K562 (cell line): ENCODE results near the gene DDAH2. TPM values are rescaled to one million over a fixed set of nuclear protein-coding genes. Genes with fewer than 3 reads are reported as not detected.

Experiments
- HSF4 ChIP-seq: fragments of 250-450 bp; sonication (Bioruptor Pico); IDR thresholded peaks from 2 replicates; pipeline ENCODE4 v2.1.2; 2022; ENCODE audit warnings: mild to moderate bottlenecking, moderate library complexity, borderline replicate concordance
- SUPT5H ChIP-seq: fragments of 450-650 bp; IDR thresholded peaks from 2 replicates; pipeline ENCODE4 v1.6.1; 2016
- ZNF224 ChIP-seq: sonication (generic); formaldehyde crosslinking; IDR thresholded peaks from 2 replicates; pipeline ENCODE4 v1.8.0; 2022; ENCODE audit warnings: mild to moderate bottlenecking, missing genetic modification reagents
- polyA plus RNA-seq, 8 experiments: library from polyadenylated mRNA; depleted of rRNA in 4 of 8; stranded (reverse) in 5 of 8; unstranded in 3 of 8; fragments of >200 nt; fragmentation: Nextera tagmentation in 2 of 8; fragmentation: Illumina TruSeq in 1 of 8; extraction: Ambion mirVana in 2 of 8; extraction: Trizol in 1 of 8; gene quantifications; 2 replicates each; pipeline versions ENCODE4 v1.2.1 to v1.2.3, GENCODE V29; 2011 to 2014; ENCODE audit warnings: inconsistent platforms in 1 of 8, missing spikeins in 1 of 8
- total RNA-seq, 7 experiments: library from RNA; depleted of rRNA in 6 of 7; stranded (reverse); fragments of >200 nt in 6 of 7; fragmentation: Illumina TruSeq in 2 of 7; extraction: Trizol in 2 of 7; gene quantifications; 2 replicates each; pipeline versions ENCODE4 v1.2.1 to v1.2.3, GENCODE V29; 2011 to 2021; ENCODE audit warnings: low replicate concordance in 1 of 7
- TF ChIP-seq, protein P1 (sequence below), 2 experiments: fragments of 450-650 bp; formaldehyde crosslinking in 1 of 2; IDR thresholded peaks; 2 replicates each; pipeline versions ENCODE4 v1.4.0 to v1.6.1; 2014 to 2020; ENCODE audit warnings: mild to moderate bottlenecking in 2 of 2, borderline replicate concordance in 1 of 2, low read depth in 1 of 2
- TF ChIP-seq, protein P2 (sequence below): fragments of 450-650 bp; formaldehyde crosslinking; conservative IDR thresholded peaks from 2 replicates; pipeline ENCODE4 v1.4.0; 2022; ENCODE audit warnings: mild to moderate bottlenecking, missing genetic modification characterization
- TF ChIP-seq, protein P3 (sequence below): fragments of 250-450 bp; sonication (Bioruptor Pico); IDR thresholded peaks from 2 replicates; pipeline ENCODE4 v1.8.0; 2021; ENCODE audit warnings: borderline replicate concordance, mild to moderate bottlenecking, moderate library complexity; ENCODE audit not compliant: poor library complexity, severe bottlenecking
- TF ChIP-seq, protein P4 (sequence below): fragments of 250-450 bp; sonication (Bioruptor Pico); IDR thresholded peaks from 2 replicates; pipeline ENCODE4 v1.4.0; 2020; ENCODE audit warnings: borderline replicate concordance

DDAH2 gene
- total and polyA plus RNA-seq, 9 of the 15 experiments (the other 6 are each of a cell fraction or from before 2014, with no cell fraction given): 1.8 to 45.4 (median 21.4) TPM

DNA sequence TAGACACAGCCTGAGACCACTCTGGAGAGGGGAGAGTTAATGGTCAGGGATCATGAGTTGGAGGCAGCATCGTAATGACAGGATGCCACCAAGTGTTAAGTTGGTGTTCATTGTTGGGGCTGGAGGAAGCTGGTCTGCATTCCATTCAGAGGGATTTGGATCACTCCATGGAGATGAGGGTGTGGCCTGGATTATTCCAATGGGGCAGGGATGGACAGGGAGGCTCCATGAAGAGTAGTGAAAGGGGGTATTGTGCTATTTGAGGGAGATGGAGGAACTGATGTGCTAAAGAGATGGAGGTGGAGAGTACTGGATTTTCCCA, 34.5 kb upstream of the DDAH2 start (continued):
- TF ChIP-seq, protein P1, sequence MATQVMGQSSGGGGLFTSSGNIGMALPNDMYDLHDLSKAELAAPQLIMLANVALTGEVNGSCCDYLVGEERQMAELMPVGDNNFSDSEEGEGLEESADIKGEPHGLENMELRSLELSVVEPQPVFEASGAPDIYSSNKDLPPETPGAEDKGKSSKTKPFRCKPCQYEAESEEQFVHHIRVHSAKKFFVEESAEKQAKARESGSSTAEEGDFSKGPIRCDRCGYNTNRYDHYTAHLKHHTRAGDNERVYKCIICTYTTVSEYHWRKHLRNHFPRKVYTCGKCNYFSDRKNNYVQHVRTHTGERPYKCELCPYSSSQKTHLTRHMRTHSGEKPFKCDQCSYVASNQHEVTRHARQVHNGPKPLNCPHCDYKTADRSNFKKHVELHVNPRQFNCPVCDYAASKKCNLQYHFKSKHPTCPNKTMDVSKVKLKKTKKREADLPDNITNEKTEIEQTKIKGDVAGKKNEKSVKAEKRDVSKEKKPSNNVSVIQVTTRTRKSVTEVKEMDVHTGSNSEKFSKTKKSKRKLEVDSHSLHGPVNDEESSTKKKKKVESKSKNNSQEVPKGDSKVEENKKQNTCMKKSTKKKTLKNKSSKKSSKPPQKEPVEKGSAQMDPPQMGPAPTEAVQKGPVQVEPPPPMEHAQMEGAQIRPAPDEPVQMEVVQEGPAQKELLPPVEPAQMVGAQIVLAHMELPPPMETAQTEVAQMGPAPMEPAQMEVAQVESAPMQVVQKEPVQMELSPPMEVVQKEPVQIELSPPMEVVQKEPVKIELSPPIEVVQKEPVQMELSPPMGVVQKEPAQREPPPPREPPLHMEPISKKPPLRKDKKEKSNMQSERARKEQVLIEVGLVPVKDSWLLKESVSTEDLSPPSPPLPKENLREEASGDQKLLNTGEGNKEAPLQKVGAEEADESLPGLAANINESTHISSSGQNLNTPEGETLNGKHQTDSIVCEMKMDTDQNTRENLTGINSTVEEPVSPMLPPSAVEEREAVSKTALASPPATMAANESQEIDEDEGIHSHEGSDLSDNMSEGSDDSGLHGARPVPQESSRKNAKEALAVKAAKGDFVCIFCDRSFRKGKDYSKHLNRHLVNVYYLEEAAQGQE (IDR thresholded peaks at IDR 0.05; ENCODE audit: borderline replicate concordance): peak; percentile 35
- TF ChIP-seq, protein P1 (CRISPR knock-in tag; IDR thresholded peaks at IDR 0.05; ENCODE audit: low read depth): no peak
- TF ChIP-seq HSF4 (CRISPR knock-in tag) (no peak), ZNF224 (CRISPR knock-in tag) (no peak), SUPT5H (peak; percentile 41; the same call in 1 of the 2 replicates)
- TF ChIP-seq, protein P2, sequence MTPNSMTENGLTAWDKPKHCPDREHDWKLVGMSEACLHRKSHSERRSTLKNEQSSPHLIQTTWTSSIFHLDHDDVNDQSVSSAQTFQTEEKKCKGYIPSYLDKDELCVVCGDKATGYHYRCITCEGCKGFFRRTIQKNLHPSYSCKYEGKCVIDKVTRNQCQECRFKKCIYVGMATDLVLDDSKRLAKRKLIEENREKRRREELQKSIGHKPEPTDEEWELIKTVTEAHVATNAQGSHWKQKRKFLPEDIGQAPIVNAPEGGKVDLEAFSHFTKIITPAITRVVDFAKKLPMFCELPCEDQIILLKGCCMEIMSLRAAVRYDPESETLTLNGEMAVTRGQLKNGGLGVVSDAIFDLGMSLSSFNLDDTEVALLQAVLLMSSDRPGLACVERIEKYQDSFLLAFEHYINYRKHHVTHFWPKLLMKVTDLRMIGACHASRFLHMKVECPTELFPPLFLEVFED (CRISPR knock-in tag): peak; percentile 70
- TF ChIP-seq, protein P3, sequence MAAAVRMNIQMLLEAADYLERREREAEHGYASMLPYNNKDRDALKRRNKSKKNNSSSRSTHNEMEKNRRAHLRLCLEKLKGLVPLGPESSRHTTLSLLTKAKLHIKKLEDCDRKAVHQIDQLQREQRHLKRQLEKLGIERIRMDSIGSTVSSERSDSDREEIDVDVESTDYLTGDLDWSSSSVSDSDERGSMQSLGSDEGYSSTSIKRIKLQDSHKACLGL (CRISPR knock-in tag): no peak
- TF ChIP-seq, protein P4, sequence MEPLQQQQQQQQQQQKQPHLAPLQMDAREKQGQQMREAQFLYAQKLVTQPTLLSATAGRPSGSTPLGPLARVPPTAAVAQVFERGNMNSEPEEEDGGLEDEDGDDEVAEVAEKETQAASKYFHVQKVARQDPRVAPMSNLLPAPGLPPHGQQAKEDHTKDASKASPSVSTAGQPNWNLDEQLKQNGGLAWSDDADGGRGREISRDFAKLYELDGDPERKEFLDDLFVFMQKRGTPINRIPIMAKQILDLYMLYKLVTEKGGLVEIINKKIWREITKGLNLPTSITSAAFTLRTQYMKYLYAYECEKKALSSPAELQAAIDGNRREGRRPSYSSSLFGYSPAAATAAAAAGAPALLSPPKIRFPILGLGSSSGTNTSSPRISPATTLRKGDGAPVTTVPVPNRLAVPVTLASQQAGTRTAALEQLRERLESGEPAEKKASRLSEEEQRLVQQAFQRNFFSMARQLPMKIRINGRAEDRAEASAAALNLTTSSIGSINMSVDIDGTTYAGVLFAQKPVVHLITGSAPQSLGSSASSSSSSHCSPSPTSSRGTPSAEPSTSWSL (CRISPR knock-in tag): no peak
